ENCODE results near the gene INTS6L.
"Not testable (repeated sequence)": the region's sequence is repeated elsewhere in the genome, so short reads cannot be mapped to it uniquely, and the experiment has no call there.

INTS6L gene

DNA sequence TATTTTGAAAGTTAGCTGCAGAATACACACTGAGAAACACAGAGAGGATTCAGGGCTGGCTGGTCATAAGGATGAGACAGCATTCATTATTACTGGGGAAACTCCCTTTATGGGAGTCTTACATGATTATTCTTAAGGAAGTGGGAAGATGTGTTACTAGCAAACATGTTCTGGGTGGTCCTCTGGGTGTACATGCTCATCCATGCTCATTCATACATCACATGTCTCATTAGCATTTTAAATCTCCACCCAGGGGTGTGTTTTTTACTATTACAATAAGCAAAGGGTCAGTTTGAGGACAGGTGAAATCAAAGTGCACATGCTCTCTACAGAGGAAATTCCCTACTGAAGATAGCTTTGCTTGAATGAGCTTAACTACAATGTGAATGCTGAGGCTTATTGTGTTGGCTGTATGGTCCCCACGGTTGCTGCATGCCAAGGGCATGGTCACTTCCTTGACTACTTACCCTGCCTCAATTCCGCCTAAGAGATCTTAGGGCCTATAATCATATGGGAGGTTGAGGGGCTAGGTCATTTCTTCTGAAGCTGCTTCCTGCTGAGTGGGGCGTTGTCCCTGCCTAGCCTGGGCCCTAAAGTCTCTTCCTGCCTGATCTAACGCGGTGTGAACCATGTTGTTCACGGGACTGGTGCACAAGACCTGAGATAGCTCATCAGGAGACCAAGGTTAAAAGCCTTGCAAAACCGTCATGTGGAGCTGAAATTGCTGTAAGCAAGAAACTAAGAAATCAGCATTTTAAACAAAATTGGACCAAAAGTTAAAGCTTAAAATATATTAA lies 104.1 kb downstream of the INTS6L start:
- not testable (repeated sequence) for DNase-seq

- DNase-seq: no peak
Measured at GRCh38 chrX:135625995-135626394, 105.5 kb downstream of the INTS6L start.

GRCh38 chrX:135629342-135629741 lies 108.9 kb downstream of the INTS6L start:
- no peak for DNase-seq

Measured in amniotic stem cell (primary cell).